Putamen (tissue), 1 donor: Measurements from ENCODE around the gene BABAM2.

Experiments
- DNase-seq: peaks from one replicate; pipeline ENCODE4 v3.0.0-alpha.2; 2016; ENCODE audit warnings: low spot score

The BABAM2 gene

GRCh38 chr2:28346587-28346986 is 456.1 kb downstream of the BABAM2 start:
- DNase-seq: no peak

DNA sequence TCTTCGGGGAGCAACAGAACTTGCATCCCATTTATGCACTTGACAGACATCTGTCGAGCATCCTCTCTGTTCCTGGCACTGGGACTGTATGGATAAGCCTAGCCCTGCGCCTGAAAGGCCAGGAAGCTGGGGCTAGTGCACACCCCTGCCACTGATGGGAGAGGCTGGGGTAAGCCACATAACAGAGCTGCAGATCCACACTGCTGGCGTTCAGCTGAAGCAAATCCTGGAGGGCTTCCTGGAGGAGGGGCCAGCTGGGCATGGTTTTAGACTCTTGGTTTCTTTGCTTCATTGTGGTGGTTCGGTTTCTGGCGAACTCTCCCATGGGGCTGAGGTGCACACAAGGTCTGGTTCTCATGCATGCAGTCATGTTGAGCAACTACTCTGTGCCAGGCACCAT is 456.7 kb downstream of the BABAM2 start:
- no peak for DNase-seq

- no peak for DNase-seq
Measured at GRCh38 chr2:28347596-28347995, 457.1 kb downstream of the BABAM2 start.

GRCh38 chr2:28348149-28348567 is 457.6 kb downstream of the BABAM2 start:
- no peak for DNase-seq

- DNase-seq: no peak
Measured at GRCh38 chr2:28348921-28349320, 458.4 kb downstream of the BABAM2 start.

DNA sequence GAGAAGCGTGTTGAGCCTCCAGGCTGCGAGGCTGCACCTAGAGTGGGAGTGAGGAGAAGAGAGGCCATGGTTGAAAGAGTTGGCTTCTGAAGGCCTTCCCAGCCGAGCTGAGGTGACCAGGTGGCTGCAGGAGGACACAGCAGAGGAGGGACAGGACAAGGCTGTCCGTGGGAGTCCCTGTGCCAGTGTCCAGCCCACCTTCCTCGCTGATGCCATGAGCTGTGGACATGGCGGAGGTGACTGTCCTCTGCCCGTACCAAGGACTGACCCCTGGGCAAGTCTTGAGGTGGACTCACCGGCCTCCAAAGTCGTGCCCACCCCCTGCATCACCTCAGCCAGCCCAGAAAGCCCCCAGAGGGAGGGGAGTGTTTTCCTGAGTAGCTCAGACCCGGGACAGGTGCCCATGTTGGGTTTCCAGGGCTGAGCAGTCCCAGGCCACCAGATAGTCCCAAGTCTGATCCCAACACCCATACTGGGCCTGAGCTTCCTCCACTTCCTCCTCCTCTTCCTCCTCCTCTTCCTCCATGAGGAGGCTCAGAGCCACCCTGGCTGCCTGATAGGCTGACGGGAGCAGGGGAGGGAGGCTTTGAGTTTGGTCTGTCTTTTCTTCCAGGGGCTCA is 459.1 kb downstream of the BABAM2 start:
- DNase-seq: no peak

- DNase-seq: no peak
Measured at GRCh38 chr2:28350196-28350595, 459.7 kb downstream of the BABAM2 start.

GRCh38 chr2:28350791-28351285 is 460.3 kb downstream of the BABAM2 start:
- no peak for DNase-seq

DNA sequence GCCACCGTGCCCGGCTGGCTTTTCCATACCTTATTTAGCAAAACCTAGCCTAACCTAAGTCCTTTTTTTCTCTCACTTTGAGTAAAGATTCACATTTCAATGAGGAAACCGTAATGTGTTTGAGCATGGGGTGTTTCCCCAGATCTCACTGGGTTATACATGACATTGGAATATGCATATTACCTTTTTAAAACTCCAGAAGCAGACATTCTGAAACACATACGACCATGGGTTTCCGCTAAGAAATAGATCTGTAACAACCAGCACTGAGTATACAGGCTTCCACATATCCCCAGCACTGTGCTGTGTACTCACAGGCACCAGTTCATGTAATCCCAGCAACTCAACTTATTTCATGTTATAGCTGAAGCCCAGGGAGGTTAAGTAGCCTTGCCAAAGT is 461.1 kb downstream of the BABAM2 start:
- no peak for DNase-seq

GRCh38 chr2:28352104-28352503 is 461.6 kb downstream of the BABAM2 start:
- DNase-seq: no peak

DNA sequence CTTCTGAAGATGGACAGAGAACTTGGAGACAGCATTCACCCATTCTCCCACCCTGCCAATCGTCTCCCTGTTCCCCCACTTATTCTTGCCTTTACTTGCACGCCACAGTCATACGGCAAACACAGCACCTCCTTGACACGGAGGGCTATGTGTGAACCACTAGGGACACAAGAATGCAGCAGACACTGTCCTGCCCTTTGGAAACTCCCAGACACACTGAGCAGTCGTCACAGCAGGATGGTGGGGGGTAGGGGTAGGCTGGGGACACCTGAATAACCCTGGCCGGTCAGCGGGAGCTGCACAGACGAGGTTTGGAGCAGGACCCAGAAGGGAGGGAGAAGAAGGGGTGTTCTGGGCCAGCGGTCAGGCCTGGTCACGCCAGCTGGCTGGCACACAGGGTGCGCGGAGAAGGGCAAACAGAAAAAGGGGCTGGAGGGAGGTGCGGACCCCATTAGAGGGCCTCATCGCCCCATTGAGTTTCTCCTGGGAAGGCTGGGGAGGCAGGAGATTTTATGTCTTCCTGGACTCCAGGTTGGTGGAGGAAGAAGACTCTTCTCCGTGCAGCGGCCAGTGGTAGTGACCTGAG is 462.2 kb downstream of the BABAM2 start:
- no peak for DNase-seq

DNA sequence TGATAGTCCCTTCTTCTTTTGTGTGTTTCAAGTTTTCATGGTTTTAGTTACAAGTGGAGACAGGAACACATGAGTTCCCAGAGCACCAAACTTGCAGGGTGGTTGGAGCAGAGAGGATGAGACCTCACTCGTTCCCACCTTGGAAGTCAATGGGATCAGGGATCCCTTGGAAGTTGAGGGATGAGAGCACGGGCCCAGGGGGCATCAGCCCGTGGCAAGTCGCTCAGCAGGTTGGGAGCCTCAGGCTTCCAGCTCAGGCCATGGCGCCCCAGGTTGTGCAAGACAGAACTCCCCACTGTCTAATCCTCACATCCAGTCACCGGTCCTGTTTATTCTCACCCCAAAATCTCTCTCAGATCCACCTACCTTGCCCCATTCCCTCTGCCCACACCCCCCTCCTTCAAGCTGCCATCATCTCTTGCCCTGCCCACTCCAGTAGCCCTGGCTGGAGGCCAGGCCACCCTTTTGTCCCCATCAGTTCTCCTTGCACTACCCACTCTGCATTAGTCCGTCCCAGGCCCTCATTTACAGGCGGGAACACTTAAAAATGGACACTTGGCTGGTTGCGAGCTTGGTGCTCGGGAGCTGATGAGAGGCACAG is 464.5 kb downstream of the BABAM2 start:
- DNase-seq: no peak

DNA sequence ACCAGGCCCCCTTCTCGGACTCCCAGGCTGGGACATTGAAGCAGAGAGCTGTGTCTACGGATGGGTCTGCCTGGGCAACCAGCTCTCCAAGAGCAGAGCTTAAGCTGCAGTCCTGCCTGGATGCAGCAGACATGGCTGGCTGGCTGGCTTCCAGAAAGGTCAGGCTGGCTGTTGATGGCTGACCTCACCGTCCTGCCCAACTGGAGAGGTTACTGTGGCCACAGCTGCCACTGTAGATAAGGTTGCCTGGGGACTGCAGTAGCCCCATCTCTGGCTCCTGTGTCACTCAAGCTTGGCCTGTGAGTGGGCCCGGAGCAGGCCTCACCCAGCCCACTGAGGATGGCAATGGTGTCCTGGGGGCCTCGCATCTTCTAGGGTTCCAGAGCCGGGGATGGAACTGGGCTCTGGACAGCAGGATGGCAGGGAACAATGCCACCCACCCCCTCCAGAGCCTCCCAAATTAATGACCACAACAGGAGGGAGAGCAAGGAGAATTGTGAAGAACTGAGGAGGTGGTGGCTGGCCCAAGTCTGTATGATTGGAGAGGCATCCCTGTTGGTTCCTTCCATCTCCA is 465.1 kb downstream of the BABAM2 start:
- no peak for DNase-seq

DNA sequence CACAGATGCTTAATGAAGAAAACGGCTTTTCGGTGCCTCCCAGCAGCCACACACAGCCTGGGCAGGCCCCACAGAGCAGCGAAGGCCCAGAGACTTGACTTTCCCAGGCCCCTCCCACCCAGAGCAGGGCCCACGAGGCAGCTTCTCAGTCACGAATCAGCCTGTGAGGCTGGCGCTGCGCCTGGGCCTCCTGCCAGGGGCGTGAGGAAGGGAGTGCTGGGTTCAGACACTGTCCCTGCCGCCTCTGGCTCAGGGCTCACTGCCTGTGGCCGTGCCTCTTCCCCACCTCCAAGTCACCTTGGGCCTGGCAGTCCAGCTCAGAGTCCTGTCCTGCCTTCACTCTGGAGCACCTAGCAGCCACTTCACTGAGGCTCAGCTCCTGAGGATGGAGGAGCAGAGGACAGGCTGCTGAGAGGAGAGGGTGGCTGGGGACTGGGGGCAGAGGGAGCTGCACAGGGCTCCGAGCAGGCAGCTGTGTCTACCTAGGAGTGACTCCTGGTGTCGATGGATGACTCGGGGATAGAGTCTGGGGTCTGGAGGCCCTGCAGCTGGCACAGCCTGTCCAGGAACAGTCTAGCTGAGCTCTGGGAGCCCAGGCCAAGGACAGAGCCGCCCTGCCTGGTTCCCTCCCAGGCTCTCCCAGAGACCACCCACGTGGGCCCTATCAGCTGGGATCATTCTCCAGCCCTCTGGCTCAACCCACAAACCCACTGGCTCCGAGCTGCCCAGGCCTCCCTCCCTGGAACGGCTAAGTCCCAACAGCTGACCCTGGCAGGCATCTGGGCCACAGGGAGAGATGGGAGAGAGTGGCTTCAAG is 465.8 kb downstream of the BABAM2 start:
- no peak for DNase-seq

GRCh38 chr2:28357055-28357454 is 466.5 kb downstream of the BABAM2 start:
- DNase-seq: no peak

DNA sequence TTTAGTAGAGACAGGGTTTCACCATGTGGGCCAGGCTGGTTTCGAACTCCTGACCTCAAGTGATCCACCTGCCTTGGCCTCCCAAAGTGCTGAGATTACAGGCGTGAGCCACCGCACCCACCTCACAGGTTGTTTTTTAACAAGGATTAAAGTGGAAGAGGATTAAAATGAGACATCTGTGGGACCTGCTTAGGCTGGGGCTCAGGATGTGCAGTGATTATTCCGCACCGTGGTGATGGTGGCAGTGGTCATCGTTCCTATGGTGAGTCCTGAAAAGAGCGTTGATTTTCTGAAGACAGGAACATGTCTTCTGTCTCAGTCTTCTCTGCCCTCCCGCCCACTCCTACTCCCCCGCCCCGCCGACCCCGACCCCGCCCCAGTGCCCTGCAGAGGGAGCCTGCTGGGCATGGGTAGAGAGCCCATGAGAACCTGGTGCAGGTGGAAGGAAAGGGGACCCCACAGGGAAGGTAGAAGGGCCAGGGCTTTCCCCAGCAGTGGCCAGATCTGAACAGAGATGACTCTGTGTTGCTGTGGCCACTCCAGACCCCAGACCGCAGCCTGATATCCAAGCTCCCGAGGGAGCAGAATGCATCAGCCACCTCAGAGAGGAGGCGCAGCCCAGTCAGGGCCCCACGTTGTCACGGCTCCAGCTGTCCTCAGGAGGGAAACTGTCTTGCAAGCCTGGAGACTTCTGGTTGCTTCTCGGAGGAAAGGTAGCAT is 467.6 kb downstream of the BABAM2 start:
- no peak for DNase-seq

GRCh38 chr2:28358668-28359201 is 468.2 kb downstream of the BABAM2 start:
- no peak for DNase-seq

DNA sequence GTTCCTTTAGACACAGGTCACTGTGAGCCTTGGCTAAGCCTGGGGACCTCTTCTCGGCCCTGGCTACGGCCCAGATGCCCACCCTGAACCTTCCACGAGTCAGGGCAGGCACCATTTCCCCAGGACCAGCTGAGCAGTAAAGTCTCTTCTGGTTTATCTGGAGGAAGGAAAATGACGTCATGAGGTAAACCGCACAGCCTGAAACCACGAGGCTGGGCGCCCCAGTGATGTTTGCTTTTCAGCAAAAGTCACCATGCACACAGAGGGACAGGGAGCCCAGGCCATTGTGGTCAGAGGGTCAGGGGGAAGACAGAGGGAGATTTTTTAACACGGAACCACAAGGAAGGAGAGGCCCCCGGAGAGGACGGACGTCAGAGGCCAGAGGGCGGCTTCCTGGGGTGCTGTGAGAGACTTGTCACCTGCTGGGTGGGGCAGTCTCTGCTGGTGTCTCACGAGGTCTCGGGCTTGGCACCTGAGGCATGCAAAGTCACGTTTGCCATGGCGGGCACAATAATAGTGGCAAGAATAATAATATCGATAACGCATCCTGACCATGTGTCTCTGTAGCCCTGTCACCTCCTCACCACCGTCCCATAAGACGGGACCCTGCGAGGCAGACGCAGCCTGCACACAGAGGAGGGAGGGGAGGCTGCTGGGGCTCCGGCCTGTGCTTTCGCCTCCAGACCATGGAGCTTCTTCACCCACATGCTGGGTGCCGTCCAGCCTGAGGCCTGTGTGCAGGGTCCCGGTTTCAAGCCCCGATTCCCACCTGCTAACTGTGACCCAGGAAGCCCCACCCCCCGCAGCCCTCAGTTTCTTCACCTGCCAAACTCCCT is 468.9 kb downstream of the BABAM2 start:
- DNase-seq: no peak

DNA sequence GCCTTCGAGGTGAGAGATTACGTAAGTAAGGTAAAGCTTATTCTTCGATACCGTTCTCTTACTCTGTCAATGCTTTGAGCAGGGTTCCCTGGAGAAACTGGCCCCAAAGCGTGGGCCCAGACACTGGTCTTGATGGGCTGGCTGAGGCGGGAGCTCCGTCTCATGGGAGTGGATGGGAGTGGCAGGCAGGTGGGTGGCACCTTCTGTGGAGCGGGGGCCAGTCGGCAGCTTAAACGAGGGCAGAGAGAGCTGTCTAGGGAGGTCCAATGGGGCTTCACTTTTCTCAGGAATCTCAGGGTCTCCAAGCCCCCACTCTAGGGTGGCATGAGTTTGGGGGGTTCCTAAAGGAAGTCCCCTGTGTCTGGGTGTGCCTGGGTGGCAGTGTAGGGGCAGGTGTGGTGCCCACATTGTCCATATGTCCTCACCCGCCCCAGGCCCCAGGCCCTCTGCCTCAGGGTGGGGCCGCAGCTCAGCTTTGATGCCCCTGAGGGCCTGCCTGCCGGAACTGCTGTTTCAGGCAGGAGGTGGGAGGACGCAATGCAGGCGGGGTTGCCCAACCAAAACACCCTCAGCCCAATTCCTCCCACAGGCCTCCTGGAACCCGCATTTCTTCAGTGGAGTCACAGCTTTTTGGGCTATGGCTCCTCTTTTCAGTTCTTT is 469.7 kb downstream of the BABAM2 start:
- no peak for DNase-seq

GRCh38 chr2:28360718-28361293 is 470.3 kb downstream of the BABAM2 start:
- DNase-seq: no peak
